HepG2 (cell line): Measurements from ENCODE around the gene C1D. TPM values are rescaled to one million over a fixed set of nuclear protein-coding genes. Genes with fewer than 3 reads are reported as not detected.

Experiments
- ATAC-seq: fragments of 200-7000 bp; cut with Tn5 transposase; 3 replicates; pipeline ENCODE4 v1.9.1; 2020; ENCODE audit warnings: mild to moderate bottlenecking, moderate library complexity
- BruUV-seq: library from RNA; stranded (reverse); fragments of 400-500 nt; replicated peaks from 2 replicates; lab custom pipeline; 2021; lab: Mats Ljungman, UMichigan
- CTCF ChIA-PET: fragments of 300-600 bp; formaldehyde crosslinking; extraction: SDS; loops from one replicate; lab custom pipeline; 2021; ENCODE audit warnings: low total read pairs, inconsistent platforms, low intra/inter-chr PET ratio; lab: Yijun Ruan, JAX
- POLR2A ChIA-PET: fragments of 350-600 bp; sonication (Branson Sonifier 250); formaldehyde crosslinking; loops from one replicate; lab custom pipeline; 2020; ENCODE audit warnings: antibody characterized with exemption, inconsistent platforms; lab: Yijun Ruan, JAX
- DNase-seq: peaks from one replicate; pipeline ENCODE4 v3.0.0-alpha.2; 2015; ENCODE audit warnings: low spot score
- FAIRE-seq: peaks from 3 replicates; lab custom pipeline; 2011; peaks lifted over from hg19 to GRCh38; lab: Jason Lieb, UNC
- H2AFZ ChIP-seq: one replicate; pipeline ENCODE4 v1.6.1; 2011; ENCODE audit warnings: low read length, inconsistent platforms
- H3K27ac ChIP-seq: fragments of 300-600 bp; 3 replicates; pipeline ENCODE4 v1.8.0; 2011; ENCODE audit warnings: mixed run types, mild to moderate bottlenecking, mixed read lengths, low read length, inconsistent platforms; ENCODE audit not compliant: insufficient read depth; ENCODE audit errors: extremely low read length
- H3K27me3 ChIP-seq, 2 experiments: fragments of 200-600 bp in 1 of 2; 2 replicates in 1 of 2; 3 replicates in 1 of 2; pipeline versions ENCODE4 v1.6.0 to v1.8.0; 2011; ENCODE audit warnings: low read length in 2 of 2, mild to moderate bottlenecking in 2 of 2, moderate library complexity in 2 of 2, inconsistent platforms in 1 of 2; ENCODE audit not compliant: insufficient read depth in 2 of 2, control insufficient read depth in 1 of 2
- H3K36me3 ChIP-seq, 2 experiments: fragments of 200-600 bp in 1 of 2; replicated peaks in 1 of 2; 2 replicates in 1 of 2; 3 replicates in 1 of 2; pipeline versions ENCODE4 v1.5.1 to v1.8.0; 2011; ENCODE audit warnings: low read length in 2 of 2, inconsistent platforms in 1 of 2; ENCODE audit not compliant: insufficient read depth in 2 of 2, control insufficient read depth in 1 of 2
- H3K4me1 ChIP-seq: 2 replicates; pipeline ENCODE4 v1.5.1; 2012; ENCODE audit warnings: low read length, inconsistent platforms; ENCODE audit not compliant: insufficient read depth
- H3K4me2 ChIP-seq: 2 replicates; pipeline ENCODE4 v1.6.0; 2011; ENCODE audit warnings: low read depth, low read length, inconsistent platforms
- H3K4me3 ChIP-seq, 3 experiments: fragments of 200-600 bp in 1 of 3; sonication (generic), shearing (Covaris generic) in 1 of 3; replicated peaks in 1 of 3; 2 replicates each; pipeline ENCODE4 v1.5.1; 2011 to 2016; ENCODE audit warnings: low read length in 3 of 3, inconsistent platforms in 2 of 3, low read depth in 2 of 3, mild to moderate bottlenecking in 2 of 3, control low read depth in 1 of 3, mixed read lengths in 1 of 3; ENCODE audit not compliant: insufficient read depth in 1 of 3
- H3K79me2 ChIP-seq: one replicate; pipeline ENCODE4 v1.6.1; 2011; ENCODE audit warnings: low read length, inconsistent platforms; ENCODE audit not compliant: insufficient read depth
- H3K9ac ChIP-seq: 2 replicates; pipeline ENCODE4 v1.6.0; 2011; ENCODE audit warnings: mild to moderate bottlenecking, low read depth, low read length, inconsistent platforms; ENCODE audit not compliant: insufficient read depth
- H3K9me3 ChIP-seq: 2 replicates; pipeline ENCODE4 v1.5.1; 2012; ENCODE audit warnings: mild to moderate bottlenecking, low read length
- H4K20me1 ChIP-seq: 2 replicates; pipeline ENCODE4 v1.6.0; 2011; ENCODE audit warnings: inconsistent platforms, mild to moderate bottlenecking, low read length, moderate library complexity; ENCODE audit not compliant: insufficient read depth
- ATF5 ChIP-seq: sonication (generic); formaldehyde crosslinking; IDR thresholded peaks from 2 replicates; pipeline ENCODE4 v1.4.0; 2020; ENCODE audit warnings: mild to moderate bottlenecking, low read depth, missing genetic modification reagents
- CBX5 ChIP-seq: sonication (generic); formaldehyde crosslinking; IDR thresholded peaks from 2 replicates; pipeline ENCODE4 v1.4.0; 2020; ENCODE audit warnings: missing genetic modification reagents, borderline replicate concordance
- DPF2 ChIP-seq: sonication (generic); formaldehyde crosslinking; IDR thresholded peaks from 2 replicates; pipeline ENCODE4 v1.4.0; 2020; ENCODE audit warnings: mild to moderate bottlenecking, low read depth, missing genetic modification reagents, borderline replicate concordance
- DR1 ChIP-seq: sonication (generic); formaldehyde crosslinking; IDR thresholded peaks from 2 replicates; pipeline ENCODE4 v1.8.0; 2021; ENCODE audit warnings: mild to moderate bottlenecking, missing genetic modification reagents, inconsistent platforms
- DZIP1 ChIP-seq: sonication (generic); formaldehyde crosslinking; IDR thresholded peaks from 2 replicates; pipeline ENCODE4 v1.5.0; 2020; ENCODE audit warnings: mild to moderate bottlenecking, missing genetic modification reagents
- HDAC1 ChIP-seq: sonication (generic); formaldehyde crosslinking; IDR thresholded peaks from 2 replicates; pipeline ENCODE4 v1.5.1; 2020; ENCODE audit warnings: mild to moderate bottlenecking, missing genetic modification reagents
- HMG20B ChIP-seq: conservative IDR thresholded peaks from 2 replicates; pipeline ENCODE4 v1.6.1; 2016; ENCODE audit warnings: missing genetic modification reagents, missing compliant biosample characterization
- HNRNPH1 ChIP-seq: fragments of 200-400 bp; formaldehyde crosslinking; optimal IDR thresholded peaks from 2 replicates; pipeline ENCODE3; 2017; ENCODE audit warnings: mild to moderate bottlenecking, low read depth, low read length
- HOXD1 ChIP-seq: sonication (generic); formaldehyde crosslinking; IDR thresholded peaks from 2 replicates; pipeline ENCODE4 v1.5.0; 2020; ENCODE audit warnings: missing genetic modification reagents
- MEIS2 ChIP-seq: sonication (generic); formaldehyde crosslinking; IDR thresholded peaks from 2 replicates; pipeline ENCODE4 v1.9.0; 2021; ENCODE audit warnings: mild to moderate bottlenecking, missing genetic modification reagents
- PLRG1 ChIP-seq: fragments of 450-650 bp; conservative IDR thresholded peaks from 2 replicates; pipeline ENCODE4 v1.6.1; 2016
- TERF1 ChIP-seq: sonication (generic); formaldehyde crosslinking; IDR thresholded peaks from 2 replicates; pipeline ENCODE4 v1.8.0; 2022; ENCODE audit warnings: mild to moderate bottlenecking, missing genetic modification reagents, moderate library complexity
- TMF1 ChIP-seq: sonication (generic); formaldehyde crosslinking; IDR thresholded peaks from 2 replicates; pipeline ENCODE4 v1.8.1; 2022; ENCODE audit warnings: low read depth, missing genetic modification reagents
- ZBTB26 ChIP-seq: IDR thresholded peaks from 2 replicates; pipeline ENCODE4 v1.6.1; 2016; ENCODE audit warnings: missing compliant biosample characterization, missing genetic modification reagents, borderline replicate concordance
- ZFP36L1 ChIP-seq: sonication (generic); formaldehyde crosslinking; IDR thresholded peaks from 2 replicates; pipeline ENCODE4 v1.8.0; 2022; ENCODE audit warnings: mild to moderate bottlenecking, missing genetic modification reagents, moderate library complexity
- ZMYM2 ChIP-seq: sonication (generic); formaldehyde crosslinking; IDR thresholded peaks from 2 replicates; pipeline ENCODE4 v1.8.0; 2022; ENCODE audit warnings: mild to moderate bottlenecking, missing genetic modification reagents
- ZNF20 ChIP-seq: sonication (generic); formaldehyde crosslinking; IDR thresholded peaks from 2 replicates; pipeline ENCODE4 v1.4.0; 2020; ENCODE audit warnings: mild to moderate bottlenecking, moderate library complexity, missing genetic modification reagents
- ZNF414 ChIP-seq: sonication (generic); formaldehyde crosslinking; IDR thresholded peaks from 2 replicates; pipeline ENCODE4 v1.5.0; 2020; ENCODE audit warnings: missing genetic modification reagents
- ZNF562 ChIP-seq: sonication (generic); formaldehyde crosslinking; IDR thresholded peaks from 2 replicates; pipeline ENCODE4 v1.8.0; 2022; ENCODE audit warnings: missing genetic modification reagents, borderline replicate concordance
- ZSCAN22 ChIP-seq: sonication (generic); formaldehyde crosslinking; IDR thresholded peaks from 2 replicates; pipeline ENCODE4 v1.4.0; 2020; ENCODE audit warnings: mild to moderate bottlenecking, missing genetic modification reagents
- WGBS: methylation state at CpG from one replicate; pipeline ENCODE4 v1.1.6; 2017; ENCODE audit warnings: low lambda C conversion rate; 5-methylcytosine and 5-hydroxymethylcytosine counted together
- in situ Hi-C: cut with HindIII; loops from 2 replicates; pipeline ENCODE4 v1.10.0; 2017; ENCODE audit warnings: low pct_unique_long_range_greater_than_20kb; ENCODE audit not compliant: extremely low pct_ligation_motif_present
- intact Hi-C: fragments of 100-400 bp; cut with micrococcal nuclease; formaldehyde crosslinking; loops from one replicate; pipeline ENCODE4 v1.10.0; 2022; ENCODE audit not compliant: unreplicated experiment
- polyA plus RNA-seq, 8 experiments: library from polyadenylated mRNA; depleted of rRNA in 3 of 8; stranded (reverse) in 7 of 8; unstranded in 1 of 8; fragments of >200 nt; fragmentation: Illumina TruSeq in 4 of 8; extraction: Trizol in 4 of 8; gene quantifications; 2 replicates each; pipeline versions ENCODE4 v1.2.1 to v1.2.3, GENCODE V29; 2011 to 2016; ENCODE audit warnings: low read depth in 4 of 8, missing spikeins in 1 of 8, mixed read lengths in 1 of 8; ENCODE audit not compliant: insufficient read depth in 1 of 8
- total RNA-seq, 5 experiments: library from RNA; depleted of rRNA; stranded (reverse); fragments of >200 nt; fragmentation: Illumina TruSeq; extraction: Trizol; gene quantifications; 2 replicates each; pipeline ENCODE4 v1.2.3, GENCODE V29; 2016; ENCODE audit warnings: low read depth in 1 of 5

C1D gene
- total and polyA plus RNA-seq, 2 of the 13 experiments (the other 11 are each of a cell fraction or from before 2014, with no cell fraction given) = 38.1 to 43.5 TPM

- Histone ChIP-seq H4K20me1 (no peaks in the 10 kb centered on the region), H2AFZ (no peak overlapping the region), H3K36me3 (no peaks in the 10 kb centered on the region), H3K4me3 (no peak overlapping the region), H3K4me2 (no peak overlapping the region), H3K27ac (no peak overlapping the region), H3K27me3 (peaks cover 0 to 10% of the 10 kb centered on the region in 2 experiments; a peak in 1 of 5 replicates)
- no TSS peak for BruUV-seq
- no peak for ATAC-seq
- intact Hi-C loops = no loop called here
- TF ChIP-seq ZNF20 (CRISPR knock-in tag) (no peak), HOXD1 (CRISPR knock-in tag) (no peak), MEIS2 (CRISPR knock-in tag) (no peak), DR1 (CRISPR knock-in tag) (no peak), CBX5 (CRISPR knock-in tag) (no peak), DZIP1 (CRISPR knock-in tag) (no peak), ZNF414 (CRISPR knock-in tag) (no peak), HMG20B (CRISPR knock-in tag) (no peak), HDAC1 (CRISPR knock-in tag) (no peak), ATF5 (CRISPR knock-in tag) (no peak), TERF1 (CRISPR knock-in tag) (no peak), HNRNPH1 (no peak), ZNF562 (no peak), PLRG1 (no peak), ZSCAN22 (CRISPR knock-in tag) (no peak), DPF2 (CRISPR knock-in tag) (no peak), ZFP36L1 (CRISPR knock-in tag) (no peak), ZBTB26 (CRISPR knock-in tag) (no peak), TMF1 (CRISPR knock-in tag) (no peak), ZMYM2 (CRISPR knock-in tag) (no peak)
- TF ChIP-seq, all 625 proteins: peak for 0
- in situ Hi-C loops = no loop called here
- FAIRE-seq (no peak), DNase-seq (no peak)
- H3K9me3 ChIP-seq = no peaks in the 10 kb centered on the region
- WGBS = 29% methylated on average over 2 of the region's 2 CpGs
- H3K4me1 ChIP-seq = no peaks in the 10 kb centered on the region
- no peak overlapping the region for H3K9ac ChIP-seq
- POLR2A ChIA-PET = no interaction called here
- CTCF ChIA-PET = no interaction called here
- H3K79me2 ChIP-seq = no peaks in the 10 kb centered on the region
Measured at GRCh38 chr2:68091439-68092034, 28.7 kb upstream of the C1D start.
